Activated CD4-positive, alpha-beta memory T cell treated with anti-CD3 and anti-CD28 coated beads for 36 hours (primary cell): Measurements from ENCODE around the gene NCKAP5. TPM values are rescaled to one million over a fixed set of nuclear protein-coding genes. Genes with fewer than 3 reads are reported as not detected.

Source experiments
- CTCF ChIA-PET: fragments of 350-600 bp; sonication (Branson Sonifier 250); formaldehyde crosslinking; loops from one replicate; lab custom pipeline; 2021; ENCODE audit warnings: antibody characterized with exemption, inconsistent platforms; lab: Charles Lee
- POLR2A ChIA-PET: fragments of 350-600 bp; sonication (Branson Sonifier 250); formaldehyde crosslinking; loops from one replicate; lab custom pipeline; 2021; ENCODE audit warnings: antibody characterized with exemption; lab: Charles Lee
- DNase-seq: peaks from one replicate; pipeline ENCODE4 v3.0.0-alpha.2; 2020
- H3K27ac Mint-ChIP-seq: one replicate; pipeline ENCODE4 v1.8.0; 2021; ENCODE audit warnings: mixed read lengths
- H3K27me3 Mint-ChIP-seq: one replicate; pipeline ENCODE4 v1.8.0; 2021; ENCODE audit warnings: mixed read lengths
- H3K36me3 Mint-ChIP-seq: one replicate; pipeline ENCODE4 v1.8.0; 2021; ENCODE audit warnings: mixed read lengths
- H3K4me1 Mint-ChIP-seq: one replicate; pipeline ENCODE4 v1.8.0; 2021; ENCODE audit warnings: low read depth, mixed read lengths
- H3K4me3 Mint-ChIP-seq: one replicate; pipeline ENCODE4 v1.8.0; 2021; ENCODE audit warnings: mild to moderate bottlenecking, mixed read lengths
- H3K9me3 Mint-ChIP-seq: one replicate; pipeline ENCODE4 v1.8.0; 2021; ENCODE audit warnings: mixed read lengths
- intact Hi-C: fragments of 100-400 bp; cut with micrococcal nuclease; formaldehyde crosslinking; loops from one replicate; pipeline ENCODE4 v1.15.1; 2023
- total RNA-seq, 2 experiments: library from RNA; stranded (reverse); gene quantifications; one replicate each; pipeline ENCODE4 v1.2.3, GENCODE V29; 2021

The NCKAP5 gene
- total RNA-seq, 2 experiments from 2014 or later = not detected

DNA sequence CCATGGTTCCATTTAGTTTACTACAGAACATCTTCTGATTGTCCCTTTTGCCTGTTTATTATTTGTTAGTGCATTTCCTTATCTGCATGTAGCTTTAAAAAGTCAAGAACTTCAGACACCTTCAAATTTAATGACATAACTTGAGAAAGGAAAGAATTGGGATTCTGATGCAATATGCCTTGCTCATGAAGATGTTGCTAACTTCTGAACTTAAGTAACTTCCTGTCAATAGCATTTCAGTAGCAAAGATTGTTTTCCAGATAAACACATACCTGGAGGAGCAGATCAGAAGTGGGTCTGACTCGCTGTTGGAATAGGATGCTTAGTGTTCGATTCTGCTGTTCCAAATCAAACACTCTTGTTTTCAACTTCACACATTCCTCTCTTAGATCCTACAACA is 708.0 kb downstream of the NCKAP5 start:
- Mint-ChIP-seq H3K4me1 (no peaks in the 10 kb centered on the region), H3K9me3 (no peaks in the 10 kb centered on the region), H3K27ac (no peak overlapping the region), H3K27me3 (no peaks in the 10 kb centered on the region), H3K4me3 (no peak overlapping the region), H3K36me3 (no peaks in the 10 kb centered on the region)
- intact Hi-C loops = no loop called here
- ChIA-PET POLR2A (no interaction called here), CTCF (no interaction called here)
- no peak for DNase-seq

DNA sequence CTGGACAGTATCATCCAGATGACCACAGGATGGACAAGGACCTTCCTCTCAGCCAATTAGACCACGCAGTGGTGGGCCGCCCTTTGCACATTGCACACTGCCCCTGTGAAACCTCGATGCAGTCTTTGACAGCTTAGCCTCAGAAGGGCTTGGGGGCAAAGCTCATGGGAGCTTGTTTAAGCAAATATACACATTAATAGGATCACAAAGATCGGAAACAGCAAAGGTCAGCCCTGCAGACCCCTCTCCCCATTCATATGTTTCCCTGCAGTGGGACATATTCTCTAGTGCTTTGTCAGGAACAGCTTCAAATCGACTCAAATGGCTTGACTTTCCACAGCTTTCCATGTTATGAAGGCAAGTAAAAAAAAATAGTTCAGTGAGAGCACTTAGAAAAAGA is 708.7 kb downstream of the NCKAP5 start:
- ChIA-PET CTCF (no interaction called here), POLR2A (no interaction called here)
- Mint-ChIP-seq H3K4me3 (no peak overlapping the region), H3K36me3 (no peaks in the 10 kb centered on the region), H3K27ac (no peak overlapping the region), H3K4me1 (no peaks in the 10 kb centered on the region), H3K9me3 (no peaks in the 10 kb centered on the region), H3K27me3 (no peaks in the 10 kb centered on the region)
- intact Hi-C loops = no loop called here
- DNase-seq = no peak

DNA sequence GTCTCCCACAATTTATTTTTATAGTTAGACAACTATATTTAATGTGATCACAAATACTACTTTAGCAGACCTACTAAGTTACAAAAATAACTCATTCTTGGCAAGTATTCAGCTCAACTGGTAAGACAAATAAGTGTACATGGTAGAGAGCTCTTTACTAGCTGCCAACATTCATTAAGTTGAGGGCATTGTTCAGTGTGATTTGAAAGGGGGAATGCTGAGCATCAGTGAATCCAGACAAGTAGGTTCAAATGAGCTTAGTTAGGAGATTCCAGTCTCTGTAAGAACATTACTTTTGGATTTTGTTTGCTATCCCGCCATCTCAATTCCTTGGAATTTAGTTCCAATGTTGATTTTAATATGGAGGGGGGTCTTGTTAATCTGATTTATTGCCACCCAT is 710.9 kb downstream of the NCKAP5 start:
- no peaks in the 10 kb centered on the region for H3K4me1 Mint-ChIP-seq

DNA sequence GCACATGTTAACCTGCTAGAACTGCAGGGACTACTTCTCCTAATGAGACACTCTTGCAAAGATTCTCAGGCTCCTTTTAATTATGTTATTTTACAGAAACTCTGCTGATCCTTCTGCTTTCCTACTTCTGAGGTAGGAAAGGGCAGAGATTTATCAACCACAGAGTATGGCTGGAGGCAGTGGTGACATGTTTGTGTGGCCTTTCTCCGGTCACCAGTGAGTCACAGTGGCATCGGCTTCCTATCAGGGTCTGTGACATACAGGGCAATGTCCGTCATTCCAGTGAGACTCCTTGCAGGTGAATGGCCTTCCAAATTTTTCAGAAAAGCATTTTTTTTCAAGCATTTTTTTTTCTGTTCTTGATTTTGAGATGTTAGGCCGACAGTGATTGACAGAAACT is 717.6 kb downstream of the NCKAP5 start:
- no peaks in the 10 kb centered on the region for H3K4me1 Mint-ChIP-seq
- intact Hi-C loops = no loop called here
- H3K4me3 Mint-ChIP-seq = no peak overlapping the region
- POLR2A ChIA-PET = no interaction called here
- no peaks in the 10 kb centered on the region for H3K27me3 Mint-ChIP-seq
- DNase-seq = no peak
- H3K36me3 Mint-ChIP-seq = no peaks in the 10 kb centered on the region
- no peak overlapping the region for H3K27ac Mint-ChIP-seq
- CTCF ChIA-PET = no interaction called here
- no peaks in the 10 kb centered on the region for H3K9me3 Mint-ChIP-seq

More for the DNA sequence above, 710.9 kb downstream of the NCKAP5 start:
- ChIA-PET CTCF (no interaction called here), POLR2A (no interaction called here)
- Mint-ChIP-seq H3K9me3 (no peaks in the 10 kb centered on the region), H3K36me3 (no peaks in the 10 kb centered on the region), H3K27ac (no peak overlapping the region), H3K27me3 (no peaks in the 10 kb centered on the region), H3K4me3 (no peak overlapping the region)
- DNase-seq = no peak
- intact Hi-C loops = no loop called here

- POLR2A ChIA-PET = no interaction called here
These were observed 719.1 kb downstream of the NCKAP5 start for GRCh38 chr2:132849118-132849517.

GRCh38 chr2:132845339-132845738 is 722.9 kb downstream of the NCKAP5 start:
- no peaks in the 10 kb centered on the region for H3K36me3 Mint-ChIP-seq
- no peak for DNase-seq
- H3K4me1 Mint-ChIP-seq = no peaks in the 10 kb centered on the region
- no peaks in the 10 kb centered on the region for H3K9me3 Mint-ChIP-seq
- H3K27ac Mint-ChIP-seq = no peak overlapping the region
- ChIA-PET POLR2A (no interaction called here), CTCF (no interaction called here)
- no peaks in the 10 kb centered on the region for H3K27me3 Mint-ChIP-seq
- intact Hi-C loops = no loop called here
- no peak overlapping the region for H3K4me3 Mint-ChIP-seq

More at GRCh38 chr2:132849118-132849517, 719.1 kb downstream of the NCKAP5 start:
- no peak for DNase-seq
- Mint-ChIP-seq H3K27me3 (no peaks in the 10 kb centered on the region), H3K4me1 (no peaks in the 10 kb centered on the region), H3K36me3 (no peaks in the 10 kb centered on the region), H3K4me3 (no peak overlapping the region), H3K27ac (no peak overlapping the region), H3K9me3 (no peaks in the 10 kb centered on the region)
- intact Hi-C loops = no loop called here
- CTCF ChIA-PET = no interaction called here

- Mint-ChIP-seq H3K4me1 (no peaks in the 10 kb centered on the region), H3K36me3 (no peaks in the 10 kb centered on the region), H3K27me3 (no peaks in the 10 kb centered on the region), H3K9me3 (no peaks in the 10 kb centered on the region), H3K4me3 (no peak overlapping the region), H3K27ac (no peak overlapping the region)
- CTCF ChIA-PET = no interaction called here
- no peak for DNase-seq
- intact Hi-C loops = no loop called here
- POLR2A ChIA-PET = no interaction called here
These were observed 723.7 kb downstream of the NCKAP5 start for GRCh38 chr2:132844585-132844984.

DNA sequence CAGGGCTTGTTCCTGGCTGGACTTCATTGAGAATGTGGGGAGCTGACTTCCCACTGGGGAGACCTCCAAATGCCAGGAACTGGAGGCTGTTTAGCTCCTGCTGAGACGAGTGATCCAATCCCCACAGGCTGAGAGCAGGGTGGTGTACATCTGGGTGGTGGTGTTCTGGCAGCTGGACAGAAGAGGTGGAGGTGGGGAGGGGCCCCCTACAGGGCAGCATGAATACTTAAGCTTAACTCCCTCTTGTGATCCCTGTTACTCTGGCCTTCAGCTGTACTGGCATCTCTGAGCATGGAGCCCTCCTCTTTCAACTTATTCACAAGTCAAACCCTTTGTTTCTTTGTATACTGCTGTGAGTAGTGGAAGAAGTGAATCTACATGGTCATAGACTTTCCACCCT is 730.5 kb downstream of the NCKAP5 start:
- Mint-ChIP-seq H3K4me3 (no peak overlapping the region), H3K27ac (no peak overlapping the region), H3K4me1 (no peaks in the 10 kb centered on the region), H3K27me3 (no peaks in the 10 kb centered on the region), H3K9me3 (peaks cover 21% of the 10 kb centered on the region), H3K36me3 (no peaks in the 10 kb centered on the region)
- ChIA-PET POLR2A (no interaction called here), CTCF (no interaction called here)
- intact Hi-C loops = no loop called here
- DNase-seq = no peak

DNA sequence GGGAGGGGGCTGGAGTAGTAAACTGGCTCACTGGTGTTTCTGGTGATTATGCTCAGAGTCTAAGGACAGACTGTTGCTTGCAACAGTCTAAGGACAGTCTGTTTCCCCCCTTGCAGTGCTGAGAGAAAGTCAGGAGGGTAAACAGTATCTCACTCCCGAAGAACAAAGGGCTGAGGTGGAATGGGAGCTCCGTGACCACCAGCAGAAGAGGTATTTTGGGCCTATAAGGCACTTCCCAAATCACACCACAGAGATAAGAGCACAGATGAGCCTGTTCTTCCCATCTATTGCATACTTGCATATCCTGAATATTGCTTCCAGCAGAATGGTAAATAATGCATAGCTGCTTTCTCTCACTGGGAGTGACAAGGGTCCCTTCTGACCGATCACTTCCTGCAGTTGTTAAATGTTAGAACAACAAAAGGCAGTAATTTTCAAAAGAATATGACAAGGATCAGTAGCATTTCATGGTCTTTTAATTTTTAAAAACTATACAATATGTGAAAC is 737.9 kb downstream of the NCKAP5 start:
- no peak overlapping the region for H3K27ac Mint-ChIP-seq
- no peaks in the 10 kb centered on the region for H3K4me1 Mint-ChIP-seq
- H3K36me3 Mint-ChIP-seq = no peaks in the 10 kb centered on the region
- intact Hi-C loops = no loop called here
- ChIA-PET CTCF (no interaction called here), POLR2A (no interaction called here)
- no peak overlapping the region for H3K4me3 Mint-ChIP-seq
- DNase-seq = no peak
- peaks cover 16% of the 10 kb centered on the region for H3K9me3 Mint-ChIP-seq
- no peaks in the 10 kb centered on the region for H3K27me3 Mint-ChIP-seq

- Mint-ChIP-seq H3K9me3 (peaks cover 2% of the 10 kb centered on the region), H3K4me3 (no peak overlapping the region), H3K36me3 (no peaks in the 10 kb centered on the region), H3K27ac (no peak overlapping the region), H3K27me3 (no peaks in the 10 kb centered on the region), H3K4me1 (no peaks in the 10 kb centered on the region)
- intact Hi-C loops = no loop called here
- ChIA-PET CTCF (no interaction called here), POLR2A (no interaction called here)
- DNase-seq = no peak
These were observed 742.7 kb downstream of the NCKAP5 start for GRCh38 chr2:132825601-132826000.

DNA sequence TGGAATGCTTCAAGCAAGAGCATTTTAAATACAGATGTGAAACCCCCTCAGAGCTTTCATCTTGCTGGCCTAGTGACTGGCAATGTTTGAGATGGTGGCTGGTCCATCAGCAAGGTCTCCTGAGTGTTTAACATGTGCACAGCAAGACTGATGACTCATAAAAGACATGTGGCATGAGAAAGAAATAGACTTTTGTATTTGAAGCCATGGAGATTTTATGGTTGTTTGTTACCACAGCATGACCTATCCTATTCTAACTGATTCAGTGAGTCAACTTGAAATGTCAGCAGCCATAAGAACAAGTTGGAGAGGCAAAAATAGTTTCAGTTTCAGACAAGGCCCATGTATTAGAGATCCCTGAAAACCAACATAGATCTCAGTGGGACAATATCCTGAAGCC is 743.5 kb downstream of the NCKAP5 start:
- H3K27ac Mint-ChIP-seq = no peak overlapping the region
- H3K27me3 Mint-ChIP-seq = no peaks in the 10 kb centered on the region
- no peaks in the 10 kb centered on the region for H3K4me1 Mint-ChIP-seq
- intact Hi-C loops = no loop called here
- H3K9me3 Mint-ChIP-seq = peaks cover 2% of the 10 kb centered on the region
- POLR2A ChIA-PET = no interaction called here
- H3K36me3 Mint-ChIP-seq = no peaks in the 10 kb centered on the region
- no peak overlapping the region for H3K4me3 Mint-ChIP-seq
- DNase-seq = no peak
- CTCF ChIA-PET = no interaction called here

DNA sequence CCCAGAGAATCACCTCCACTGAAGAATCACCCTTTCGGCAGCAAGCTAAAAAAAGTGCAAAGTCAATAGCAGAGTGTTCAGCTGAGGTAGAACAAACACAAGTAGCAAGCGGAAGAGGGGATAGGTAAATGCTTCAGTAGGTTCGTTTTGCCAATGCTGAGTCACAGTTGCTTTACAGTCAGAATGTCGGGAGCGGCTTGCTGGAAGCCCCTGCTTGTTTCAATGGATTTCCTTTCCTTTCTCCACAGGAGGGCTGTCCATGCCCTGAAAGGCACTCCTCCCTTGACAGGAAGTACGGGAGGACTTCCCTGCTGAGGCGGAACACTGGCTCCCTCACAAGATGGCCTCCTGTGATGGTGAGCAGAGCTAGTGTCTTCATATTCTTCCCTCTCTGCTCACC is 752.0 kb downstream of the NCKAP5 start:
- no peaks in the 10 kb centered on the region for H3K4me1 Mint-ChIP-seq
- no peaks in the 10 kb centered on the region for H3K9me3 Mint-ChIP-seq
- H3K4me3 Mint-ChIP-seq = no peak overlapping the region
- H3K27me3 Mint-ChIP-seq = no peaks in the 10 kb centered on the region
- intact Hi-C loops = no loop called here
- H3K27ac Mint-ChIP-seq = no peak overlapping the region
- H3K36me3 Mint-ChIP-seq = no peaks in the 10 kb centered on the region
- no peak for DNase-seq
- CTCF ChIA-PET = no interaction called here
- POLR2A ChIA-PET = no interaction called here

DNA sequence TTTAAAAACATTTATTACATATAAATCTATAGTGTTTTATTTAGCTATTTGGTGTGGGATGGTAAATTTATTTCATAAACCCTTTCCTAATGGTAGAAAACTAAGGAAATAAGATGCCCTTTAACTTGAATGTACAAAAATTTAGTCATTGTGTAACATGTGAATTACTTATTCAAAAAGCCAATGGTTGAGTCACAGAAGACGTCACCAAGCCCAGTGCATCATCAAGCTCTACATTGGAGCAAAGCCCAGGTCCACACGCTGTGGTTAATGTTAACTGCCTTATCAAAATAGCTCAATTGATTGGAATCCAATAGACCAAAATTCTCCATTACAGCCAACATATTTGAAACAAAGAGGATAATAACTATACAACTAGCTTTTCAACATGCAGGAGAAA is 752.7 kb downstream of the NCKAP5 start:
- POLR2A ChIA-PET = no interaction called here

More for the DNA sequence above, 752.7 kb downstream of the NCKAP5 start:
- Mint-ChIP-seq H3K36me3 (no peaks in the 10 kb centered on the region), H3K27me3 (no peaks in the 10 kb centered on the region), H3K4me3 (no peak overlapping the region), H3K27ac (no peak overlapping the region), H3K4me1 (no peaks in the 10 kb centered on the region), H3K9me3 (no peaks in the 10 kb centered on the region)
- intact Hi-C loops = no loop called here
- no peak for DNase-seq
- CTCF ChIA-PET = no interaction called here
